NCI-H1092 treated with DMSO at 0.1 percent for 48 hours (cell line): Measurements from ENCODE around the gene DPH3.

ENCODE experiments used
- DNase-seq: peaks from one replicate; lab custom pipeline; 2025; lab: John Stamatoyannopoulos, UW

The DPH3 gene

DNA sequence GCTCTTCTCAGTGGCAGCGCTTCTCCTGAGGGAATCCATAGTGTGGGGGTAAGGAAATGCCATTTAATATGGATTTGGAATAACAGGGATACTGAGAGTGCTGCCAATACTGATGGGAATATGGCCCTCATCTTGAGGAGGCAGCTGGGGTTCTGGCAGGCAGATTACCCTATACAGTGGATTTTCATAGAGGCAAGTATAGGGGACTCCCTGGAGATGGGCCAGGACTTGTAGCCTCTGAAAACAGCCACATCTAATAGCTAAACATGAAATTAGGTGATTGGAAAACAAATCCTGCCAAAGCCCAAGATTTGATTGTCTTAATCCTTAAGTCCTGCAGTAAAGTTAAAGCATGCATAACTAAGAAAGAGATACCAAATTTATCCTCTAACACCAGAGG is 30.9 kb downstream of the DPH3 start:
- DNase-seq, result no peak

DNA sequence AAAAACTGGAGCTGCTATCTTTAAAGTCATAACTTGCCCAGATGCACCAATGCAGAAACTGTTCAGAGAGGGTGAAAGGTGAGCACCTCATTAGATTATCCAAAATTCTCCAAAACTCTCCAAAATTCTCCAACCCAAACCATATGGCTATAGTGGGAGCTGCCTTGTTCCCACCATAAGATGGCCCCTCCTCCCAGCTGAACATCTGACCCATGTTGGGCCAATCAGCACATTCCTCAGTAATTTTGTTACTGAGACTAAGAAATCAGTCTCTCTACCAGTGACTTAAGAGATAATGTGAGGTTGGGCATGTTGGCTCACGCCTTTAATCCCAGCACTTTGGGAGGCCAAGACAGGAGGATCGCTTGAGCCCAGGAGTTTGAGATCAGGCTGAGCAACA is 32.8 kb downstream of the DPH3 start:
- DNase-seq, result no peak

DNA sequence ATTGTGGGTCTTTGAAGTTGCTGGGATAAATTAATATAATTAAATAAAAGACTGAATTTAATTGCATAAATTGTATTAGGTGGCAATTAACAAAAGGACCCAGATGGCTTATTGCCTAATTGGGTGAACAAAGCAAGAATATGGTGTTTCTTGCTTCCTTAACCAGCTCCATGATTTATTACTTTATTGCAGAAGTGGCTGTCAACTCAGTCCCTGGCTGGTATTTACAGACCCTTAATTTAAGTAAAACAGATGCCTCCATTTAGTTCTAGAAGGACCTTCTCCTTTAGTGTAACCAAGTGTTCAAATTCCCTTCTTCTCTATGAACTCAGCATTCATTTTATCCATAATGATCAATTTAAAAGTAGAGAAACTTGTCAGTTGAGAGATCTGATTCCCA is 35.1 kb downstream of the DPH3 start:
- DNase-seq, result no peak

DNA sequence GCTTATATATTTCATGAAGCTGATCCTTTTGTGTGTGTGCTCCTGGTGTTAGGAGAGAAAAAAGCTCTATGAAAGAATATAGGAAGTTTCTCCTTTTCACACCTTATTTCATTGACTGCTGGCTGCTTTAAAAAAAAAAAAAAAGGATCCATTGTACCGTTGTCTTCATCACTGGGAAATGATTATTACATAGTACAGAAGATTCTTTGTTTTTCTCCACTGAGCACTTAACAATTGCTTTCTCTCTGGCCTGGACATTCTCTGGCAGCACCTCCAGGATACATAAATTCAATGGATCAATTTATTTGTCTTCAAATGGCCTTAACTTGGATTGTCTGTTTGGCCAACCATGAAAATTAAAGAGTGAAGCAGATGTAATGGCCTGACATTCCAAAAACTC is 37.2 kb downstream of the DPH3 start:
- DNase-seq, result no peak

DNA sequence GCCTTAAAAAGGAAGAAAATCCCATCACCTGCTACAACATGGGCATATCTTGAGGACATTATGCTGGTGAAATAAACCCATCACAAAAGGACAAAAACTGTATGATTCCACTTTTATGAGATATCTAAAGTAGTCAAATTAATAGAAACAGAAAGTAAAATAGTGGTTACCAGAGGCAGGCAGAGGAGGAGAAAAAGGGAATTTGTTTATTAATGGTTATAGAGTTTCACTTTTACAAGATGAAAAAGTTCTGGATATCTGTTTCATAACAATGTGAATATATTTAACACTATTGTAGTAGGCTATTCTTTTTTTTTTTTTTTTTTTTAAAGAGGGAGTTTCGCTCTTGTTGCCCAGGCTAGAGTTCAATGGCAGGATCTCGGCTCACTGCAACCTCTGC is 40.4 kb downstream of the DPH3 start:
- no peak for DNase-seq

DNA sequence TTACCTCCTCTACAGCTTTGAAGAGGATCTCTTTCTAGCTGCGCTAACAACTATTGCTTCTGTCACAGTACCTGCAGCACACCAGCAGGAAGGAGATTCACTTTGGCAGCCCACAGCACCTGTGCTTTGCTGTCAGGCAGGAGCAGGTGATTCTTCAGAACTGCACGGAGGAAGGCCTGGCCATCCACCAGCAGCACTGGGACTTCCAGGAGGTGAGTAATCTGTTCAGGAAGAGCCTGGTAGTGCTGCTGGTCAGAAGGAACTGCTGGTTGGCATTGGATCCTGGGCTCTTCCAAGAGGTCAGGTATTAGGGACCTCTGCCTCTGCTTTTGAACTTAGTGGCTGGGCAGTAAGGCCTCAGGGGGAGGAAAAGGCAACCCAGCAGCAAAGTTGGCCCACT is 42.2 kb downstream of the DPH3 start:
- DNase-seq, result no peak

DNA sequence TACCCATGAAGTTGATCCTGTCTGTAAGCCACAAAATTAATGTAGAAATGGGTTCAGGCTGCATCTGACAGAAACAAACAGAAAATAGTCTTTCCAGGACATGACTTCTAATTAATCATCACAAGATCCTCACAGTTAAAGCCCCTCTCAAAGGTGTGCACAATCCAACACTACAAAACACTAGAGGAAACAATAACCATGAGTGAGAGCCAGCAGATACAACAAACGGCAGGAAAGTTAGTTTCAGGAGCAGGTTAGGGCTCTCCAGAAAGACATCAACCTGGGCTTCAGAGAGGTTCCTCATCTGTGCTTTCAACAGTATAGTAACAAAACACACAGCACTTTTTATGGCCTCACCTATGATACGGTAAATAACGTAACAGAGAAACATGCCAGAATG is 42.8 kb downstream of the DPH3 start:
- DNase-seq, result no peak

DNA sequence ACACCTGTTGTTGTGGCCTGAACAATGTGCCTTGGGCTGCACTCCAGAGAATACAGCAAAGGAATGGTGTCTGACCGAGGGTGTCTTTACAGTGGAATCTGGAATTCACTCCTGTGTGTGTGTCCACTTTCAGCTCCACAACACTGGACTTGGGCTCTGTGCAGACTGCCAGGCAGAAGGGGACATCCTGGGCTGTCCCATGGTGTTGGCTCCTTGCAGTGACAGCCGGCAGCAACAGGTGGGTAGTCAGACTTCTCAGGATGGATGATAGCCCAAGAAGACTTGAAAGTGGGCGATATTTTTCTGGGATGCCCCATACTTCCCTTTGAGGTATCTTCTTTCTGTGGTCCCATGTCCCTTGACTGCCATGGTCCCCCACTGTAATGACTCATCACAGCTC is 45.0 kb downstream of the DPH3 start:
- DNase-seq, result no peak

DNA sequence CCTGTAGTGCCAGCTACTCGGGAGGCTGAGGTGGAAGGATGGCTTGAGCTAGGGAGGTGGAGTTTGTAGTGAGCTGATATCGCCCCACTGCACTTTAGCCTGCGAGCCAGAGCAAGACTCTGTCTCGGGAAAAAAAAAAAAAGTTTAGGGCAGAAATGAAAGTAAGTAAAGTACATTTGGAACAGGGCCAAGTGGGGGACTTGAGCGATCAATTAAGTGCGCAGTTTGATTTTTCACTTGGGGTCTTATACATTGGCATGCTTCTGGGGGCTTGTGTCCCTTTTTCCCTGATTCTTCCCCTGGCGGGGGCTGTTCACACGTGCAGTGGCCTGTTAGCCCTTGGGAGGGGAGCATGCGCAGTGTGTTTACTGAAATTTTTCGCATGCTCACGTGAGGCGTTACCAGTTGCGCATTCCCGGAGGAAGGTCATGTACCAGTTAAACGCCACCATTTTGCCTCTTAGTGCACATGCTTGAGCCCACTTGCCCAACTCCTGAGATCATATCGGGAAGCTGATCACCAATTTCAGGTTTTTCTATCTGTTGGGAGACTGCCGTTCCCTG is 48.3 kb downstream of the DPH3 start:
- no peak for DNase-seq

DNA sequence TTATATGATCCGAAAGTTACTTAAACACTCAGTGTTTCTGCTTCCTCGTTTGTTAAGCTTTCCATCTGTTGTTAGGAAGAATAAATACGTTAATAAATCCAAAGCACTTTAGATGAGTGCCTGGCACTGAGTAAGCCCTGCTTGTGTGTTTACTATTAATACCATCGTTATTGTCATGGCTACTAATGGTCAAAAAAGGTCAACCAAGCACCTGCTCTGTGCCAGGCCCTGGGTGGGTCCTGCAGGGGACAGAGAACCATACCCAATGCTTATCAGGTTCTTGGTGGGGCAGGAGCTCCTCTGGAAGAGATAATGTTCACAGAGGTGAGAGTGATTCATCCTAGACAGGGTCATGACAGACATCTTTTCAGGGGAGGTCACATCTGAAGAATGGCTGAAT is 50.4 kb downstream of the DPH3 start:
- DNase-seq, result no peak

DNA sequence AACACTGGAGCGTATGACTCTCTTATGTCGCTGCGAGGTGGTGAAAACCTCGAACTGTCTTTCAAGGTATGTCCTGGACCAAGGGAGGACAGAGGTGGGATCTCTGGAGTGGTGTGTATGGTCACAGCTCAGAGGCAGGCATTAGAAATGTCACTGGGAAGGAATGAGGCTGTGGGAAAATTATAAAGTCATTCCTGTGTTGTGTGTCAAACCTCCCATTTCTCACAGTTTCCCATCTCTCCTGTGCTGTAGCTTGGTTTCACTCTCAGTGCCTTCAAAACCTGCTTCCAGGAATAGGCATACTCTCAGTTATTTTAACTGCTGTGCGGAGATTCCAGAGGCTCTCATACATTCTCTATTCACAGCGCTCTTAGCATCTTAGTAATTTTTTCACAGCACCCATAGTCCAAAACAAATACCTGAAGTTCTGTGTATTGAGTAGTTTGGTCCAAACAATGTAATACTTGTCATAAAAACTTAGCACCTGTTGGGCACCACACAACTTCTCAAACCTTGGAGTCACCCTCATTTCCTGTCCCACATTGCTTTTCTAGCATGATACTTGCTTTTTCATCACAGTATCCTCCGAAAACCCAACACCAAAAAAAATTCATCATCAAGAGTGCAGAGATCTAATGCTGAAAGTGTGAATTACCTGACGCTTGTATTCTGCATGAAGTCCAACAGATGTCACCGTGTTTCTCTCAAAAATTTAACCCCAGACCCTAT is 53.4 kb downstream of the DPH3 start:
- DNase-seq, result no peak
